Measurements from ENCODE around the gene HEATR5A. TPM values are rescaled to one million over a fixed set of nuclear protein-coding genes. Genes with fewer than 3 reads are reported as not detected.

HEATR5A gene
- total RNA-seq, 2 donors from 2014 or later: 10.0 to 16.3 TPM

DNA sequence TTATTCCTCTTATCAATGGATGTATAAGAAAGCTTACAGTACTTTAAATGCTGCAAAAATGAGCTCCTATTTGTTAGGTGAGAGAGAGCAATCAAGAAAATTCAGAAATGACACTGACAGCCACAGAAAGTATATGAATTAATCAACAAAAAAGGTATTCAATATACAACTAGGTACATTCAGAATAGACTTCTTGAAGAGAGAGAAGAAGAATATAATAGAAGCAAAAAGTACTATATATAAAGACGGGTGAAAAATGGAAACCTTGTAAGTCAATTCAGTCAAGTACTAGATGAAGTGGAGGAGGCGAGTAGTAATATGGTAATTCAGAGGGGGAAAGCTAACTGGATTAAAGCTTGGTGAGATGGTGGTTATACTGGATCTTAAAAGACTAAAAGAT is 74.3 kb downstream of the HEATR5A start:
- TF ChIP-seq, protein P1, sequence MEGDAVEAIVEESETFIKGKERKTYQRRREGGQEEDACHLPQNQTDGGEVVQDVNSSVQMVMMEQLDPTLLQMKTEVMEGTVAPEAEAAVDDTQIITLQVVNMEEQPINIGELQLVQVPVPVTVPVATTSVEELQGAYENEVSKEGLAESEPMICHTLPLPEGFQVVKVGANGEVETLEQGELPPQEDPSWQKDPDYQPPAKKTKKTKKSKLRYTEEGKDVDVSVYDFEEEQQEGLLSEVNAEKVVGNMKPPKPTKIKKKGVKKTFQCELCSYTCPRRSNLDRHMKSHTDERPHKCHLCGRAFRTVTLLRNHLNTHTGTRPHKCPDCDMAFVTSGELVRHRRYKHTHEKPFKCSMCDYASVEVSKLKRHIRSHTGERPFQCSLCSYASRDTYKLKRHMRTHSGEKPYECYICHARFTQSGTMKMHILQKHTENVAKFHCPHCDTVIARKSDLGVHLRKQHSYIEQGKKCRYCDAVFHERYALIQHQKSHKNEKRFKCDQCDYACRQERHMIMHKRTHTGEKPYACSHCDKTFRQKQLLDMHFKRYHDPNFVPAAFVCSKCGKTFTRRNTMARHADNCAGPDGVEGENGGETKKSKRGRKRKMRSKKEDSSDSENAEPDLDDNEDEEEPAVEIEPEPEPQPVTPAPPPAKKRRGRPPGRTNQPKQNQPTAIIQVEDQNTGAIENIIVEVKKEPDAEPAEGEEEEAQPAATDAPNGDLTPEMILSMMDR (IDR thresholded peaks at IDR 0.05): no peak
- no peak for TF ChIP-seq POLR2AphosphoS5 (IDR thresholded peaks at IDR 0.05)
- no peak for TF ChIP-seq POLR2A (IDR thresholded peaks at IDR 0.05)
- H3K4me3 ChIP-seq: no peak overlapping the region
- no peaks in the 10 kb centered on the region for H3K9me3 ChIP-seq
- no peaks in the 10 kb centered on the region for H3K4me1 ChIP-seq (replicated peaks)
- no peaks in the 10 kb centered on the region for H3K27me3 ChIP-seq (replicated peaks; ENCODE audit: insufficient read depth)
- no peaks in the 10 kb centered on the region for H3K36me3 ChIP-seq
- DNase-seq (ENCODE audit: low spot score): no peak
- H3K27ac ChIP-seq: no peak overlapping the region
- intact Hi-C loops (cut with DNase I): no loop called here
- WGBS: 96% methylated on average over 2 of the region's 2 CpGs

DNA sequence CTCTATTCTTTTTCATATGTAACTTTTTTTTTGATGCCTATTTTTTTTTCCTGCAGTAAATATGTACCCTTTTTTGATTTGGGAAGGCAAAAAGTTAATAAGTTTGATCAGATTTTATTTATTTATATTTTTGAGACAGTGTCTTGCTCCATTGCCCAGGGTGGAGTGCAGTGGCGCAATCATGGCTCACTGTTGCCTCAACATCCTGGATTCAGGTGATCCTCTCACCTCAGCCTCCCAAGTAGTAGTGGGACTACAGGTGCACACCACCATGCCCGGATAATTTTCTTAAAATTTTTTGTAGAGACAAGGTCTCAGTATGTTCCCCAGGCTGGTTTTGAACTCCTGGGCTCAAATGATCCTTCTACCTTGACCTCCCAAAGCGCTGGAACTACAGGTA is 79.1 kb downstream of the HEATR5A start:
- Histone ChIP-seq H3K27ac (no peak overlapping the region), H3K9me3 (no peaks in the 10 kb centered on the region), H3K36me3 (no peaks in the 10 kb centered on the region), H3K4me3 (no peak overlapping the region), H3K4me1 (replicated peaks) (no peaks in the 10 kb centered on the region), H3K27me3 (replicated peaks; ENCODE audit: insufficient read depth) (no peaks in the 10 kb centered on the region)
- no peak for DNase-seq (ENCODE audit: low spot score)
- 100% methylated on average over 3 of the region's 3 CpGs for WGBS
- intact Hi-C loops (cut with DNase I): no loop called here
- TF ChIP-seq POLR2A (IDR thresholded peaks at IDR 0.05): no peak
- TF ChIP-seq POLR2AphosphoS5 (IDR thresholded peaks at IDR 0.05): no peak
- TF ChIP-seq, protein P1 (IDR thresholded peaks at IDR 0.05): no peak

- no peak for DNase-seq (ENCODE audit: low spot score)
- intact Hi-C loops (cut with DNase I): no loop called here
- Histone ChIP-seq H3K9me3 (no peaks in the 10 kb centered on the region), H3K4me3 (no peak overlapping the region), H3K27me3 (replicated peaks; ENCODE audit: insufficient read depth) (no peaks in the 10 kb centered on the region), H3K27ac (no peak overlapping the region), H3K36me3 (no peaks in the 10 kb centered on the region), H3K4me1 (replicated peaks) (no peaks in the 10 kb centered on the region)
- 83% methylated on average over 5 of the region's 5 CpGs for WGBS
- TF ChIP-seq, protein P1 (IDR thresholded peaks at IDR 0.05): no peak
- no peak for TF ChIP-seq POLR2A (IDR thresholded peaks at IDR 0.05)
- no peak for TF ChIP-seq POLR2AphosphoS5 (IDR thresholded peaks at IDR 0.05)
These were observed 79.9 kb downstream of the HEATR5A start for GRCh38 chr14:31340297-31341063.

DNA sequence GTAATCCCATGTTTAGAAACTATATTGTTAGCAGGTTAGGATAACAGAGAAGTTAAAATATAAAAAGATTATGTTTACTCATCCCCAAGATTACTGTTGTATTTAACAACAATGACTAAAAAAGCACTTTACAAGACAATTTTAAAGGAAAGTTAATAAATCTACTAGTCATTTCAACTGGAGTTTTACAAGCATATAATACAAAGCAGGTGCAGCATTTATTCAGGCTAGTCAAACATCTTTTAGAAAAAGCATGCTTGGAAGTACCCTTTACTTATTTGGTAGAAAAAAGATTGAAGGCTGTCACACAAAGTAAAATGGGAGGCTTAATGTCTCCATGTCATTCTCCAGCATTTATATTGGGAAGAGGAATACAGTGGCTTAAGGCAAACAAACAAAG is 80.6 kb downstream of the HEATR5A start:
- no peak overlapping the region for H3K4me3 ChIP-seq
- no peak overlapping the region for H3K27ac ChIP-seq
- no peaks in the 10 kb centered on the region for H3K27me3 ChIP-seq (replicated peaks; ENCODE audit: insufficient read depth)
- H3K4me1 ChIP-seq (replicated peaks): no peaks in the 10 kb centered on the region
- no peak for DNase-seq (ENCODE audit: low spot score)
- H3K36me3 ChIP-seq: no peaks in the 10 kb centered on the region
- TF ChIP-seq POLR2A (IDR thresholded peaks at IDR 0.05) (no peak), POLR2AphosphoS5 (IDR thresholded peaks at IDR 0.05) (no peak)
- TF ChIP-seq, protein P1 (IDR thresholded peaks at IDR 0.05): no peak
- no peaks in the 10 kb centered on the region for H3K9me3 ChIP-seq
- intact Hi-C loops (cut with DNase I): no loop called here

DNA sequence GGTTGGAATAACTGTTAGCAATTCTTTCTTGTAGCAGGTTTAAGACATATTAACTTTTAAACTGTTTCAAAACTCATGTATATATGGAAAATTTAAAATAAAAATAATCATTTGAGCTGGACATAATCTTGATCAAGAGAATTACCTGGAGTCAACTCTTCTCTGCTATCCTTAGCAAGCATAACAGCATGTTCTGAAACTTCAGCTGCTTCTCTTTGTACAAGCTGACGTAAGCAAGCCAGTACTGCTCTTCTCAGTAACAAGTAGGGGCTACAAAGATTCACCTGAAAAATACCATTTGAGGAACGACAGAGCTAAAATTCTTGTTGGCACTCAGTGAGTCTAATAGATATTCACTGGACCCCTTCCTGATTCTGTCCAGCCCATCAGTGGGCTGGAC is 83.0 kb downstream of the HEATR5A start:
- Histone ChIP-seq H3K27ac (no peak overlapping the region), H3K4me1 (replicated peaks) (no peaks in the 10 kb centered on the region), H3K36me3 (no peaks in the 10 kb centered on the region), H3K4me3 (no peak overlapping the region), H3K27me3 (replicated peaks; ENCODE audit: insufficient read depth) (no peaks in the 10 kb centered on the region), H3K9me3 (no peaks in the 10 kb centered on the region)
- WGBS: 82% methylated on average over 2 of the region's 2 CpGs
- no peak for DNase-seq (ENCODE audit: low spot score)
- TF ChIP-seq POLR2AphosphoS5 (IDR thresholded peaks at IDR 0.05) (no peak), POLR2A (IDR thresholded peaks at IDR 0.05) (no peak)
- intact Hi-C loops (cut with DNase I): no loop called here

All from prostate gland (tissue), 2 donors.